HG03280 (cell line): ENCODE measurements around the gene FBXO21.

ENCODE experiments used
- ATAC-seq: cut with Tn5 transposase; IDR thresholded peaks from one replicate; pipeline ENCODE4 v1.9.1; 2021; ENCODE audit warnings: mild to moderate bottlenecking, moderate library complexity; ENCODE audit not compliant: unreplicated experiment

Gene FBXO21

DNA sequence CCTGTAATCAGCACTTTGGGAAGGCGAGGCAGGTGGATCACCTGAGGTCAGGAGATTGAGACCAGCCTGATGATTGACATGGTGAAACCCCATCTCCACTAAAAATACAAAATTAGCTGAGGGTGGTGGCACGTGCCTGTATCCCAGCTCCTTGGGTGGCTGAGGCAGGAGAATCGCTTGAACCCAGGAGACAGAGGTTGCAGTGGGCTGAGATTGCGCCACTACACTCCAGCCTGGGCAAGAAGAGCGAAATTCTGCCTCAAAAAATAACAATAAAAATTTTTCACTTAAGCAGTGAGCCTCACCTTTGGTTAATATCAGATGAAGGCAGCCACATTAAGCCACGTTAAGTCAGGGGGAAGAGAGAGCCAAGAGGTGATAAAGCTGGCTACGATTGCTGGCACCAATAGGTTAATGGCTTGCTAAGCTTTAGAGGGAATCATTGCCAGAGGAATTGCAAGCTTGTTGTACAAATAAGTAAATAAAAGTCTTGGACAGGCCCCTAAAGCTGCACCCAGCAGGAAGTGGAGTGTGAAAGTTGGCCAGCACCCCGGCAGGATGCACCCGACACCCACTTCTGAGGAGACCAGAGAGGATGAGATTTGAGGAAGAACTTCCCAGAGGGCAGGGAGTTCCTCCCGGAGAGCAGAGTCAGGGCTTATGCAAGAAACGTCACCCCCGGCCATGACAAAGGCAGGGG is 49.7 kb downstream of the FBXO21 start:
- ATAC-seq, result no peak

GRCh38 chr12:117139025-117139717 is 51.1 kb downstream of the FBXO21 start:
- no peak for ATAC-seq

- no peak for ATAC-seq
These were observed 55.5 kb downstream of the FBXO21 start for GRCh38 chr12:117134721-117135120.

- no peak for ATAC-seq
These were observed 56.2 kb downstream of the FBXO21 start for GRCh38 chr12:117134059-117134458.

DNA sequence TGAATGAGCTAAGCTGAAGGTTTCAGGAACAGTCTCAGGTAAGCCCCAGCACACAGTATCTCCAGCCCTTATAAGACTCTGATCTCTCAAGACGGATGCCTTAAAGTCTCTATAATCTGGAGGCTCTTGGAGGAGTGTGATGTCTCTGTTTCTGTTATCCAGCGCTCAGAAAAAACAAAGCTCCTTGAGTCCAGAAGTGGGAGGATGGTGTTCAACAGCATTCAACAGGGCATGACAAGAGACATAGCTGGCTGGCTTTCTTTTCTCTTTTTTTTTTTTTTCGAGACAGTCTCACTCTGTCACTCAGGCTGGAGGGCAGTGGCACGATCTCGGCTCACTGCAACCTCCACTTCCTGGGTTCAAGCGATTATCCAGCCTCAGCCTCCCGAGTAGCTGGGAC is 59.5 kb downstream of the FBXO21 start:
- no peak for ATAC-seq

GRCh38 chr12:117129391-117129790 is 60.9 kb downstream of the FBXO21 start:
- ATAC-seq, result no peak

DNA sequence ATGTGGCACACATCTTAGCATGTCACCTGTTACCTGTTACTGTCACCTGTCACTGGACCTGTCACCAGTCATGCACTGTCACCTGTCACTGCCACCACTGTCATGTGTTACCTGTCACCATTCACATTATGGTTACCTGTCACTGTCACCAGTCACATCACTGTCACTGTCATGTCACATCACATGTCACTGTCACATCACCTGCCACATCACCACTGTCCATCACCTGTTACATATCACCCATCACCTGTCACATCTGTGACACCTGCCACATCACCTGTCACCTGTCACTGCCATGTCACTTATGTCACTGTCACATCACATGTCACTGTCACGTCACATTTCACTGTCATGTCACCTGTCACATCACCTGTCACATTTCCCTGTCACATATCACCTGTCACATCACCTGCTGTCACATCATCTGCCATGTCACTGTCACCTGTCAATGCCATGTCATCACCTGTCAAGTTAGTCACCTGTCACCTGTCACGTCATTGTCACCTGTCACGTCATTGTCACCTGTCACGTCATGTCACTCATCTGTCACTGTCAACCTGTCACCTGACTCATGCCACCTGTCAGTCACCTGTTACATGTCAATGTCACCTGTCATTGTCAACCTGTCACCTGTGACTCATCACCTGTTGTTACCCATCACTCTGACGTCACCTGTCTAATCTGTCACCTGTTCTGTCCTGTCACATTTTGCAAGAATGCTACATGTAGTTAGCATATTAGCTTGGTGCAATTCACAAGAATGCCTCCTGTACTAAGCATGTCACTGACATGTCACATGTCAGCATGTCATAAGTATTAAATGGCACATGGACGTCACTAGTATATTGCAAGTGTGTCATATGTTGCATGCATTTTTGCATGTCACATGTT is 62.1 kb downstream of the FBXO21 start:
- no peak for ATAC-seq

DNA sequence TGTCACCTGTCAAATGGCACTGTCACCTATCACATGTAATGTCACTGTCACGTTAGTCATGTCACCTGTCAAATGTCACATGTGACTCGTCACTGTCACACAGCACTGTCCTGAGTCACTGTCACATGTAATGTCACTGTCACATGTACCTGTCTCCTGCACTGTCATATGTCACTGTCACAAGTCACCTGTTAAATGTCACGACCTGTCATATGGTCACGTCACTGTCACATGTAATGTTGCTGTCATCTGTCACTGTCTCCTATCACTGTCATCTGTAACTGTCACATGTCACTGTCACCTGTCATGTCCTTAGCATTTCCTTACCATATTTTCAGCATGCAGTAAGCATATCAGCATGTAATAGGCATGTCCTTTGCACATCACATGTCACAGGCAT is 63.9 kb downstream of the FBXO21 start:
- ATAC-seq, result no peak

DNA sequence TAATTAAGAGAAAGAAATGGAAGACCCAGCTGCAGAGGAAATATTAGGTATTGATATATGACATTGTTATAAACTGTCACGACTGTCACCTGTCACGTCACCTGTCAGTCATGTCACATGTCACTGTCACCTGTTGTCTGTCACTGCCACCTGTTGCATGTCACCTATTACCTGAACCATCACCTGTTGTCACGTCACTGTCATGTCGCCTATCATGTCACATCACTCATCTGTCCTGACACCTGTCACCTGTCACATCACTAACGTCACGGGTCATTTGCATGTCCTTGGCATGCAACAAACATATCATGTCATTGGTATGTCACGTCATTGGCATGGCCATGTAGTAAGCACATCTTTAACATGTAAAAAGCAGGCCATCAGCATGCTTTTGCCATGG is 64.5 kb downstream of the FBXO21 start:
- no peak for ATAC-seq

DNA sequence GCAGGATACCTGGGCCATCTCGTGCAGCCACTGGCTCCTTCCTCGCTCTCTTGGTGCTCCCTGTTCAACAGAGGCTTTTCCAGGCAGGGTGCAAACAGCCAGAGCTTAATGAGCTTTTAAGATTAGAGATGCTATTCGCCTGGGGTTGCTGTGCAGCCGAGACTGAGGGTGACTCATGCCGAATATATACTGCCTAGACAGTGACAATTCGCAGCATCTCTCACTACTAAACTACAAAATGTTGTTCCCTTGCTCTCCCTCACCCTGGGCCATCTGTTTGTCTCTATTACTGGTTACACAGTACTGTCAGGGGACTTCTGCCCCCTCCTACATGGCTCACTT is 65.0 kb downstream of the FBXO21 start:
- ATAC-seq, result no peak

GRCh38 chr12:117124421-117125271 is 65.6 kb downstream of the FBXO21 start:
- ATAC-seq, result no peak

DNA sequence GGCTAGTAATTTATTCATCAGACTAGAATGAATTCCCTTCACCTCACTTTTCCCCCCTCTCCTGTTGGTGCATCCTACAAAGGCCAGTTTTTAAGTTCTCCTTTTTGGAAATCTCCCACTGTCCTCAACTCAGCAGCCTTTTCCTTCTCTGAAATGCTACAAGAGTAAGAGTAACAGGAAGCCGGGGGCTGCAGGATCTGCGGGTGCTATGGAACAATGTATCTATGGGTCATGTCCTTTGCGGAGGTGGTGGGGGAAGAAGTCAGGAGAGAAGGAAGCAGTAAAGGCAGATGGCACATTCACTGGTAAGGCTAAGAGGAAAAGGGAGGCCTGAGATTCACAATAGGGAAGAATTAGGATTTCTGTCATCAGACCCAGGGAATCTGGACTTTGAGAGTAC is 68.8 kb downstream of the FBXO21 start:
- no peak for ATAC-seq

DNA sequence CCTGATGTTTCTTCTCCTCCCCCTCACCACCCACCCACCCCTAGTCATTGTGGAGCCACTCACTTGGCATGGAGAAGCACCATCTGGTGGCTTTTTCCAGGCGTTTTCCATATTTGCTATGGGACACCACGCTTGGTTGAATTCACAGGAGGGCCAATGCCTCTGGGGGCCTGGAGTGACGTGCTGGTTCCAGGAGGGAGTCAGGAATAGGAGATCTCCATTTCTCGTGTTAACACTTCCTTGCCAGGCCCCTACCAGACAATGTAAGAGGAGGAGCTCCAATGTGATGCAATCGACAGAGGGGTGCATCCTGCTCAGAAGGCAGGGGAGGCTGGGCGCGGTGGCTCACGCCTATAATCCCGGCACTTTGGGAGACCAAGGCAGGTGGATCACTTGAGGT is 69.5 kb downstream of the FBXO21 start:
- ATAC-seq, result no peak

DNA sequence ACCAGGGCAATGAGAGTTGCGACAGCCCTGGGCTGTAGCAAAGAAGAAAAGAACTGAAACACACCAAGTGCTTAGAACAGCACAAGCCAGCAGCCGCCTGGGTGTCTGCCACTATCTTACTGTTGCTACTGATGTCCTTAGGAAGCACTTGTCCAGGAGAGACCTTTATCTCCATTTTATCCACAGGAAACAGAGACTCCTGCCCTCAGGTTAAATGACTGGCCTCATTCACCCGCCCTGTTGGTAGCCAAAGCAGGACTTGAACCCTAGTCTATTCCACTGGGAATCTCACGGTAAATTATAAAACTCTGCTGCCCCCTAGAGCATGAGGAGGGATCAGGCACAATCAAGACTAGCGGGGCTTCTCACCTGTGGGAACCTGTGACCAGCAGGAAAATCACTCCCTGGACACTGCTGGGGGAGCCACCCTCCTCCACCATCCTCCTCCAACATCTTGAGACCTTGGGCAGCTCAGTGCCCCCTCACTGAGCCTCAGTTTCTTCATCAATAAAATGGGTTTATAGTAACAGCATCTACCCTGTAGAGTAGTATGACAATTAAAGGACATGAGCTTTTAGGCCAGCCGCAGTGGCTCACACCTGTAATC is 70.6 kb downstream of the FBXO21 start:
- ATAC-seq, result no peak

- ATAC-seq, result no peak
These were observed 71.3 kb downstream of the FBXO21 start for GRCh38 chr12:117118838-117119591.

DNA sequence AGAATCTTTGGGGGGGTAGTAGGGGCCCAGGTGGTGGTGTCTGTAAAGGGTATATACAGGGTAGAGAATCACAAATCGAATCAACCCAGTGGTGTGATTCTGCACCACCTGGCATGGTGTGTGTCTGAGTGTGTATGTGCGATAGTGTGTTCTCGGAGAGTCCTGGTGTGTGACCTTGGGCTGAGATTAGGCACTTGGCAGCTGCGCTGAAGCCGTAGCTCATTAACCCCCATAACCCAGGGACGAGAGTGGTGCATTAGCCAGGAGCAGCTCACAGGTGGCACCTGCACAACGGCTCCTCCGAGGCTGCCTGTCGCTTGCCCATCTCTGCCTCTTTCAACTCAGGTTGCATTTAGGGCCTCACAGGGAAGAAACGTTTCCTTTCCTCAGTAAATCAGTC is 75.5 kb downstream of the FBXO21 start:
- ATAC-seq, result no peak

GRCh38 chr12:117113231-117113630 is 77.0 kb downstream of the FBXO21 start:
- ATAC-seq, result no peak

GRCh38 chr12:117111821-117112595 is 78.3 kb downstream of the FBXO21 start:
- no peak for ATAC-seq

- no peak for ATAC-seq
These were observed 78.9 kb downstream of the FBXO21 start for GRCh38 chr12:117111386-117111785.
